HCT116 (cell line): Measurements from ENCODE around the gene PLSCR1.

Experiments used
- CTCF ChIP-seq, 3 experiments: fragments of 200-600 bp in 1 of 3; sonication (generic) in 1 of 3; IDR thresholded peaks in 2 of 3; conservative IDR thresholded peaks in 1 of 3; 2 replicates each; pipeline ENCODE4 v1.5.1; 2012 to 2017; ENCODE audit warnings: low read depth in 2 of 3, low read length in 2 of 3, antibody characterized with exemption in 1 of 3, borderline replicate concordance in 1 of 3, control low read depth in 1 of 3, mild to moderate bottlenecking in 1 of 3, mixed read lengths in 1 of 3, mixed run types in 1 of 3, moderate library complexity in 1 of 3; ENCODE audit not compliant: insufficient read depth in 1 of 3
- EGR1 ChIP-seq: IDR thresholded peaks from 2 replicates; pipeline ENCODE4 v1.6.1; 2012; ENCODE audit warnings: low read depth
- EZH2 ChIP-seq: fragments of 200-600 bp; sonication (generic); IDR thresholded peaks from 2 replicates; pipeline ENCODE4 v1.6.1; 2017; ENCODE audit warnings: antibody characterized with exemption, mixed run types
- POLR2A ChIP-seq: IDR thresholded peaks from 2 replicates; pipeline ENCODE4 v1.7.0; 2011; ENCODE audit warnings: borderline replicate concordance; ENCODE audit not compliant: insufficient read depth, insufficient read length; ENCODE audit errors: extremely low read depth

GRCh38 chr3:146539315-146539714 is 5.1 kb downstream of the PLSCR1 start:
- TF ChIP-seq CTCF (IDR thresholded peaks at IDR 0.05 in 2 of 3, conservative IDR thresholded peaks at IDR 0.05 in 1 of 3; ENCODE audit: borderline replicate concordance in 1 of 3, insufficient read depth in 1 of 3, low read depth in 2 of 3, low read length in 2 of 3) = no peak
- TF ChIP-seq EZH2 = no peak
- no peak for TF ChIP-seq EGR1
- TF ChIP-seq POLR2A = no peak
